A673 (cell line): ENCODE measurements around the gene BBX.

ENCODE experiments used
- EZH2 ChIP-seq: fragments of 200-600 bp; sonication (generic); IDR thresholded peaks from 2 replicates; pipeline ENCODE4 v1.6.1; 2017; ENCODE audit warnings: borderline replicate concordance, low read depth, mild to moderate bottlenecking, mixed read lengths, antibody characterized with exemption, low read length; ENCODE audit not compliant: poor library complexity, severe bottlenecking
- TF ChIP-seq, protein P1 (sequence below): fragments of 300-800, 200-600 bp; sonication (generic); conservative IDR thresholded peaks from 2 replicates; pipeline ENCODE4 v1.5.1; 2017; ENCODE audit warnings: low read depth, mild to moderate bottlenecking, antibody characterized with exemption, low read length, moderate library complexity, mixed read lengths

DNA sequence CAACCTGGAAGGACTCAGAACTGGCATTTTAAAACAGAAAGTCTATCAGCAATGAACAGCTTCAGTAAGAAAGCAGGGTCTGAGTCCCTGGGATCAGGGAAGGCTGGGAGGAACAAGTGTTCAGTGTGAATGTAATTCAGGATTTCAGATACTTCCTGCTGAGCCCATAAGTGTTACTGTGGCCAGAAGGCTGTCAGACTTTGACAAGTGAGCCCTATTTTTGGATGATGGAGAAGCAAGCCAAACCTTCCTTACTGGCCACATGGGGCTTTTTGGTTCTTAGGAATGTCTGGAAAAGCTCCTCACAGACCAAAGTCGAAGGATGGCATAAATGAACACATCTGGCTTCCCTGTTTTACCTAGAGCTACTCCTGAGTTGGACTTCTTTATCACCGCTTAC is 157.2 kb downstream of the BBX start:
- TF ChIP-seq, protein P1, sequence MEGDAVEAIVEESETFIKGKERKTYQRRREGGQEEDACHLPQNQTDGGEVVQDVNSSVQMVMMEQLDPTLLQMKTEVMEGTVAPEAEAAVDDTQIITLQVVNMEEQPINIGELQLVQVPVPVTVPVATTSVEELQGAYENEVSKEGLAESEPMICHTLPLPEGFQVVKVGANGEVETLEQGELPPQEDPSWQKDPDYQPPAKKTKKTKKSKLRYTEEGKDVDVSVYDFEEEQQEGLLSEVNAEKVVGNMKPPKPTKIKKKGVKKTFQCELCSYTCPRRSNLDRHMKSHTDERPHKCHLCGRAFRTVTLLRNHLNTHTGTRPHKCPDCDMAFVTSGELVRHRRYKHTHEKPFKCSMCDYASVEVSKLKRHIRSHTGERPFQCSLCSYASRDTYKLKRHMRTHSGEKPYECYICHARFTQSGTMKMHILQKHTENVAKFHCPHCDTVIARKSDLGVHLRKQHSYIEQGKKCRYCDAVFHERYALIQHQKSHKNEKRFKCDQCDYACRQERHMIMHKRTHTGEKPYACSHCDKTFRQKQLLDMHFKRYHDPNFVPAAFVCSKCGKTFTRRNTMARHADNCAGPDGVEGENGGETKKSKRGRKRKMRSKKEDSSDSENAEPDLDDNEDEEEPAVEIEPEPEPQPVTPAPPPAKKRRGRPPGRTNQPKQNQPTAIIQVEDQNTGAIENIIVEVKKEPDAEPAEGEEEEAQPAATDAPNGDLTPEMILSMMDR: no peak
- TF ChIP-seq EZH2: no peak
